Activated T-helper 1 cell treated with anti-CD3 and anti-CD28 coated beads, Interleukin-12 subunit alpha, Interleukin-12 subunit beta, Interleukin-2, Interleukin-4 antibody, amounts not matched to agents 30 ng/mL and 10 ng/mL and 1 ng/mL, durations not matched to agents 14 hours and 24 hours and 36 hours (primary cell): ENCODE measurements around the gene PCSK1. TPM values are rescaled to one million over a fixed set of nuclear protein-coding genes. Genes with fewer than 3 reads are reported as not detected.

ENCODE experiments used
- DNase-seq: peaks from one replicate; pipeline ENCODE4 v3.0.0; 2021; ENCODE audit warnings: low spot score
- H3K27ac Mint-ChIP-seq: one replicate; pipeline ENCODE4 v1.8.0; 2021; ENCODE audit warnings: mild to moderate bottlenecking, mixed read lengths
- H3K27me3 Mint-ChIP-seq: one replicate; pipeline ENCODE4 v1.8.0; 2022; ENCODE audit warnings: mild to moderate bottlenecking, moderate library complexity, mixed read lengths; ENCODE audit not compliant: insufficient read depth
- H3K36me3 Mint-ChIP-seq: one replicate; pipeline ENCODE4 v1.8.0; 2021; ENCODE audit warnings: low read depth, mixed read lengths
- H3K4me1 Mint-ChIP-seq: one replicate; pipeline ENCODE4 v1.8.0; 2021; ENCODE audit warnings: low read depth, mixed read lengths
- H3K4me3 Mint-ChIP-seq: one replicate; pipeline ENCODE4 v1.8.0; 2021; ENCODE audit warnings: mild to moderate bottlenecking, moderate library complexity, mixed read lengths
- H3K9me3 Mint-ChIP-seq: one replicate; pipeline ENCODE4 v1.8.0; 2021; ENCODE audit warnings: mixed read lengths
- intact Hi-C: fragments of 100-400 bp; cut with micrococcal nuclease; formaldehyde crosslinking; loops from one replicate; pipeline ENCODE4 v1.15.1; 2024
- total RNA-seq: library from RNA; stranded (reverse); gene quantifications from 2 replicates; pipeline ENCODE4 v1.2.3, GENCODE V29; 2022

Gene PCSK1
- total RNA-seq, 1 donor from 2014 or later = not detected

DNA sequence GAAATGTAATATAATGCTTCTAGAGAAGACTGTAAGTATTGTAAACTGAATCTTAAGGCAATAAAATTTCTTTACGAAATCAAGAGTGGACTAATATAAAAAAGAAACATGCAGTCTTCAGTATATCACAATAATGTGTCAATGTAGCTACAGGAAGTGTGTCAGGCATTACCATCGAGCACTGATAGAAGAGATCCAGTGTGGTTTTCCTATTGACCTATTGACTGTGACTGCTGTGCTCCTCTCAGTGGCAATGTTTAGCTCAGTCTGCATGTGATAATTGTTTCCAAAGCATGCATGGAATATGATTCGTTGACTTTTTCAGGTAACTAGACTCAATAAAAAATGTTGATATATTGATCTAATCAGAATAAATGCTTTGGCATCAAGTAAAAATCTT lies 20.3 kb upstream of the PCSK1 start:
- Mint-ChIP-seq H3K4me1 (no peaks in the 10 kb centered on the region), H3K4me3 (no peak overlapping the region), H3K9me3 (peaks cover 6% of the 10 kb centered on the region), H3K27ac (no peak overlapping the region), H3K27me3 (peaks cover 16% of the 10 kb centered on the region), H3K36me3 (no peaks in the 10 kb centered on the region)
- DNase-seq = no peak
- intact Hi-C loops = no loop called here

DNA sequence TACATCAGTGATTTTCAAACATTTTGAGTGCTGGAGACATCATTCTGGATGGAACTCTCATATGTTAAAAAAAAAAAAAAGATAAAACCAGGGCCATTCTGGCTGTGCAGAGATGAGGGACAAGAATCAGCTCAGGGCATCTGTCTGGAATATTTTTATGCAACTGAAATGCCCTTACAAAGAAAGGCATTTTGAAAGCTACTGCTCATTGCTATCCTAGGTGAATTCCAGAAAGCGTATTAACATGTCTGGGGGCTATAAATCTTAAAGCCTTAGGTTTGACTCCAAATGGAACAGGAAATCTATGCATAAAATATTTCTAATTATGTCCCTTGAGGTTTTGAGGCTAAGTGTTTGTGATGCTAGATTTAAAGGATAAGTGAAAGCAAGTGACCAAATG lies 14.9 kb upstream of the PCSK1 start:
- intact Hi-C loops = no loop called here
- no peaks in the 10 kb centered on the region for H3K4me1 Mint-ChIP-seq
- no peaks in the 10 kb centered on the region for H3K9me3 Mint-ChIP-seq
- no peak overlapping the region for H3K27ac Mint-ChIP-seq
- H3K4me3 Mint-ChIP-seq = no peak overlapping the region
- no peak for DNase-seq
- H3K27me3 Mint-ChIP-seq = peaks cover 19% of the 10 kb centered on the region
- no peaks in the 10 kb centered on the region for H3K36me3 Mint-ChIP-seq

DNA sequence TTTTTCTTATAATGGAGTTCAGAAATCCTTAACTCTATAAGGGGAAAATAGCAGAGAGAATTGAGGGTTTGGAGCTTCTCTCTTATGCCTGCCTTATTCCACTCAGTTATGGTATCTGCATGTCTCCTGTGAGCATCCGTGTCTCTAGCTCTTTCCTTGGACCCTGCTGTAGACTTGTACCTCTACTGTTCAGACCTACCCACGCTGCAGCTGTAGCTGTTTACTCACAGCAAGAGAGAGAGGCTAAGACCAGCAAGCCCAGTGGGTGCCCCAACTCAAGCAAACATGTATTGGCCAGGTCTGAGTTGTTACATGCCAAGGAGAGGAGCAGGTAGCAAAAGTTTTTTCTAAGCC lies 7.1 kb upstream of the PCSK1 start:
- intact Hi-C loops = loop anchor here (2.0 to 5.0 kb wide), 2 partner anchors 161 to 583 kb away; no protein-coding TSS in a partner anchor
- Mint-ChIP-seq H3K4me1 (peaks cover 9% of the 10 kb centered on the region), H3K4me3 (no peak overlapping the region), H3K27me3 (peaks cover 30% of the 10 kb centered on the region), H3K27ac (no peak overlapping the region), H3K36me3 (no peaks in the 10 kb centered on the region), H3K9me3 (no peaks in the 10 kb centered on the region)
- no peak for DNase-seq

DNA sequence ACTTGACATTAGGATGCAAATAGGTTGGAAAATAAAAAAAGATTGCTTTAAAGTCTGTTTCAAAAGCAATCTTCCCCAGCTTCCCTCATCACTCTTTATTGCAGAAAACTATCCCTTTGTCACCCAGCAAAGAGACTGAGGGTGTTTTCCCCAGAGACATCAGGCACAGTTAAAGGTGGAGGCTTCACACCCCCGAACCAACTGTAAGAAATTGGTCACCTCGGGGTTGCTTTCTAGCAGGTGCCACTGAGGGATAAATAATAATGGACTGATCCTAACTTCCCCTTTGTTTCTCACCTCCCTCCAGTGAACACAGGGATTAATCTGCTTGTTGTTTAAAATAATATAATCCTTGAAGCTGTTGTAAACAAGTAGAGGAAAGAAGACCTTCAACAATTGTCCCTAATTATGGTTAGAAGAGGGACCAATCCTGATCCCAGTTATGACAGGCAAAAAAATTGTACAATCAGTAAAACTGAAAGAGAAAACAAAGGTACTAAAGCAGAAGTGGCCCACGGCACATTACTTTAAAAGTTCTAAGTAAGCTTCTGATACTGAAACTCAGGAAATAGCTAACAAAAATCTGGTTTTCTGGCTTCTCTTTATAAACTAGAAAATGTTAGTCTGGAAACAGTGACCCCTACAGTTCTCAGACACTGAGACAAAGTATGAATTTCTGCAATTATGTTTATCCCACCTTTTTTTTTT lies 6.6 kb upstream of the PCSK1 start:
- Mint-ChIP-seq H3K4me3 (no peak overlapping the region), H3K4me1 (peaks cover 10% of the 10 kb centered on the region), H3K9me3 (peaks cover under 1% of the 10 kb centered on the region), H3K36me3 (no peaks in the 10 kb centered on the region), H3K27me3 (peaks cover 35% of the 10 kb centered on the region), H3K27ac (no peak overlapping the region)
- intact Hi-C loops = loop anchor here (2.0 to 5.0 kb wide), 2 partner anchors 161 to 582 kb away; no protein-coding TSS in a partner anchor
- DNase-seq = no peak

DNA sequence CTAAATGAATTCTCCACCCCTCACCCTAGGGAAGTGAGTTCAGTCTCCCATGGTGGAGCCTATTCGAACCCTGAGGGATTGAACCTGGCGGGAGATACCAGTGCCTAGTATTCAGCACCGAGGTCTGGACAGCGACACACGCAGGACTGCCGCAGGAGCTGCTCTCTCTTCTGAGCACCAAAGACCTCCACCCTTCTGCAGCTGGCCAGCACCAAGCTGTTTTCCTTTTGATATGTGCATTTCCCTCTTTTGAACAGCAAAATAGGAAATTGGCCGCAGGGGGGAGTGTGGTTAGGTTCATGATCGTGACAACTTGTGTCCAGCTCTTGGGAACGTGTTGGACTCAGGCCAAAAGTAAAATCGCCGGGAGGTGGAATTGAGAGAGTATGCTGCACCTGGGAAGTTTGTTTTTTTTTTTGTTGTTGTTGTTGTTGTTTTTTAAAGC lies 1.2 kb upstream of the PCSK1 start:
- Mint-ChIP-seq H3K9me3 (peaks cover 13% of the 10 kb centered on the region), H3K4me1 (peaks cover 6% of the 10 kb centered on the region), H3K4me3 (no peak overlapping the region), H3K27me3 (peaks cover 63% of the 10 kb centered on the region), H3K27ac (no peak overlapping the region), H3K36me3 (no peaks in the 10 kb centered on the region)
- DNase-seq = peak; percentile 3
- intact Hi-C loops = no loop called here

DNA sequence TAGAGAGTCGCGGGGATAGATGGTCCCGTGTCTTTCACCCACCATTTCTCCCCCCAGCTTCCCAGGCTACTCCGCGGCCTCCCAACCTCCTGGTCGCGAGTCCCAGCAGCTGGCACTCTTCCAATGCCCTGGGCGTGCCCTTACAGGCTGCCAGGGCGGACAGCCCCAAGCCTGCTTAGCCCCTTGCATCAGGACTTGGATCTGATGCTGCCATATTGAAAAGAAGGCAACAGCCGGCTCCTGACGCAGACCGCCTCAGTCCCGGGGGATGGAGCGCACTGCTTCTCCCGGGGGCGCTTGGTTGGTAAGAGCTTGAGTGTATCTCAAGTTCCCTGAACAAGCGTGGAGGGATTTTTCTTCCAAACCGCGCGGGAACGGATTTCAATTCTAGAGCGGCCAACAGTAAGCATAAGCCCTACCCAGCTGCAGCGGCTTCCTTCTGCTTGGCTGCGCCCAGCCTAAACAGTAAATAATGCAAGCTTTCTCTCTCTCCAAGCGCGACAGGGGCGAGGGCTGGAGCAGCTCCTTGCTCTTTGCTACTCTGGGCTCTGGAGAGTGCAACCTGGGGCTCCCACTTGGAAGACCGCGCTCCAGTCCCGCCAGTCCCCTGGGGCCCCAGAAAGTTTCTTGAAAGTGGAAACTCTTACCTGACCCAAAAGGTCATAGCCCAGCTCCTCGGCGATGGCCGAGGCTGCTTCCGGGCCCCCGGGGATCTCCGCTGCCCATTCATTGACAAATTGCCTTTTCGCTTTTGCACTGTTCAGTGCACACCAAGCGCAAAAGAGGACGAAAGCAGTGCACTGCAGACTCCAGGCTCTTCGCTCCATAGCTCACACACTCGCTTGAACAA lies 607 bp downstream of the PCSK1 start:
- H3K27me3 Mint-ChIP-seq = peaks cover 55% of the 10 kb centered on the region
- DNase-seq = no peak
- no peaks in the 10 kb centered on the region for H3K36me3 Mint-ChIP-seq
- peaks cover 6% of the 10 kb centered on the region for H3K4me1 Mint-ChIP-seq
- H3K9me3 Mint-ChIP-seq = peaks cover 13% of the 10 kb centered on the region
- intact Hi-C loops = no loop called here
- no peak overlapping the region for H3K4me3 Mint-ChIP-seq
- H3K27ac Mint-ChIP-seq = no peak overlapping the region

DNA sequence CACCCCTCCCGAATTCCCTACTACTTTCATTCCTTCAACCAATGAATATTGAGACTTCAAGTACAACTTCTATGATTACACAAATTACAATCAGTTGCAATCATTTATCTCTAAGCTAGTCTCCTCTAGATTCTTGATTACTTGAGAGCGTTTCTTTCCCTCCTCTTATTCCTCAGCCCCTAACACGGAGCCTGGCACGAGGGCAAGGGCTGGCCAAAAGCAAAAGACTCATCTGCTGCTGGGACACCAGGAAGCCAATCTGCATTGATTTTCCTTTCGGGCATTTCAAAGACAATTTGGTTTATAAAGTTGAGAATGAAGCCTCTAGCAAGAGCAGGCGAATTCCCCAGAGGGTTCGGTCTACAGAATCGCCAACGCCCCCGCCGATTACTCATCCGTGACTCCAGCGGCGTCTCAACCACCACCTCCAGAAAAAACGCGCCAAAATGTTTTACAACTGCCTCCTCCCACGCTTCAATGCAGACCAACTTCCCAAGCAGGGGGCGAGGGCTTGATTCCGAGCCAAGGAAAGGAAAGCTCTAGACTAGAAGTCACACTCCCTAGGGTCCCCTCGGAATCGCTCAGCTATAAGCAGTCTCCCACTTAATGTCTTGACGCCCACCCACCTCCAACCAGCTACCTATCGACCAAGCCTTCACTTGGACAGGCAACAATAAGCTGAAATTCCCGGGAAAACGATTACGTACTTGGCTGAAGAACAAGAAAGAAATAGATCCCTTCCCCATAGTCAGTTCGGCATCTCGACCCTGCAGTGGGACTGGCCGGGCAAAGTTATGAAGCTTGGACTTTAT lies 1.5 kb downstream of the PCSK1 start:
- Mint-ChIP-seq H3K9me3 (peaks cover 13% of the 10 kb centered on the region), H3K27ac (no peak overlapping the region), H3K4me1 (peaks cover 6% of the 10 kb centered on the region), H3K36me3 (no peaks in the 10 kb centered on the region), H3K4me3 (no peak overlapping the region), H3K27me3 (peaks cover 53% of the 10 kb centered on the region)
- no peak for DNase-seq
- intact Hi-C loops = no loop called here

DNA sequence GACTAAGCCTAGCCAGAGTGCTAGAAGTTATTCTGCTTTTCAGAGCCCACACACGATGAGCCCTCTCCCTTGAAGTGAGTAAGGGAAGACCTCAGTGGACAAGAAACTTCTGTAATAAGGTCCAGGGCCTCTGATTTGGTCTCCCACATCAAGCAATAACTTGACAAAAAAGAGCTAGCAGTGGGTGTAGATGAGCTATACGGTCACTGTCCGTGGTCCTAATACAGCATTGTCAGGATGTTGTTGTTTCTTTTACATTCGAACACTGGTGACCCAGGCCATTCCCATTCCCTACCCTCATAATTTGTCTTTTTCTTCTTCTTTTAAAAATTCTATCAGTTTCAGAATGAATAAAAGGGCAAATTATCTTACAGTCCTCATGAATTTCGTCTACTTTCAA lies 5.2 kb downstream of the PCSK1 start:
- no peaks in the 10 kb centered on the region for H3K36me3 Mint-ChIP-seq
- H3K4me3 Mint-ChIP-seq = no peak overlapping the region
- H3K9me3 Mint-ChIP-seq = peaks cover 4% of the 10 kb centered on the region
- no peak for DNase-seq
- no peaks in the 10 kb centered on the region for H3K4me1 Mint-ChIP-seq
- peaks cover 32% of the 10 kb centered on the region for H3K27me3 Mint-ChIP-seq
- no peak overlapping the region for H3K27ac Mint-ChIP-seq
- intact Hi-C loops = no loop called here

DNA sequence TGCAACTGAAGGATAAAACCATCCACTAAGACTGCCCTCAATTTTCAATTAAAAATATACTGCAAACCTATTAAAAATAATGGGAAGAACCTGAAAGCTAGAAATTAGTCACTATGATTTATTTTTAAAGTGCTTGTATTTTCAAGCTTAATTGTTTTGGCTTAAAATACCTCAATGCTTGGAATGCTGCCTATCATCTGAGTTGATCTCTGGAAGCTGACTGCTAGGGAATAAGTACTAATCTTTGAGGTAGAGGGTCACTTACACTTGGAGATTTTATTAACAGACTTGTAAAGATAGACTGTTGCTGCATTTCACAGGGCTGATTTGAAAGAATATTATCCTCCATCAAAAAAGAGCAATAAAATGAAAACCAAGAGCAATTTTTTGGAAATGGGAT lies 6.2 kb downstream of the PCSK1 start:
- intact Hi-C loops = no loop called here
- no peaks in the 10 kb centered on the region for H3K4me1 Mint-ChIP-seq
- H3K4me3 Mint-ChIP-seq = no peak overlapping the region
- H3K9me3 Mint-ChIP-seq = peaks cover 4% of the 10 kb centered on the region
- no peak for DNase-seq
- peaks cover 27% of the 10 kb centered on the region for H3K27me3 Mint-ChIP-seq
- H3K27ac Mint-ChIP-seq = no peak overlapping the region
- H3K36me3 Mint-ChIP-seq = no peaks in the 10 kb centered on the region

DNA sequence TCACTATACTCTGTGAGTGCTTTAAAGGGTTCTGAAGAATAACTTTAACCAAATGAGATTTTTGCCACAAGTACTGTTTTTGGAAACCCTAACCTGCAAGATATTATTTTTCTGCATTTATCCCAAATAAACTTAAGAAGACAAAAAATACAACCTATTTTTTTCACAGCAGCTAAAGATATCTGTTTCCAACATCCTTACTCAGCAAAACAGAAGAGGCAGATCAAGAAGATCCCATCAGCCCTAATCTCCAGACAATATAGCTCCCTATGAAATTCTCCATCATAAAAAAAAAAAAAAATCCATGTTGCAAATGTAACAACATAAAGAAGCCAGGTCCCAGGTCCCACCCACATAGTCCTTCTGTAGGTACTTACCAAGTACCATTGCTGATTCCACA lies 7.6 kb downstream of the PCSK1 start:
- Mint-ChIP-seq H3K27ac (no peak overlapping the region), H3K36me3 (no peaks in the 10 kb centered on the region), H3K4me3 (no peak overlapping the region), H3K4me1 (no peaks in the 10 kb centered on the region), H3K9me3 (no peaks in the 10 kb centered on the region), H3K27me3 (peaks cover 16% of the 10 kb centered on the region)
- intact Hi-C loops = no loop called here
- no peak for DNase-seq

DNA sequence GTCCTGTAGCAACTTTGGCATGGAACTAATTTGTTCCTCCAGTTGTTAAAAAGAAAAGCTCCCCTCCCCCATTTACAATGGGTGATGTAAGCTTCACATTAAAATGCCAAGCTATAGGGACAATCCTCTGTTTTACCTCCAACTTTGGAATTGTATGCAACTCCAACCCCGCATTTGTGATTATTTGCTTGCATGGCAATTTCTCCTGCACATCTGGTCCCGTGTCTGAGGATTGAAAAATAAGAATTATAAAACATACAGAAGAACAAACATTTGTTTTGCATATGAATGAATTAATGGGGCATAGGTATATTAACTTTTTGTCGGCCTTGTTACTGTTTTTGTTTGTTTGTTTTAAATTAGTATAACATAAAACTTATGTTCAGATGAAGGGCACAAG lies 17.2 kb downstream of the PCSK1 start:
- no peaks in the 10 kb centered on the region for H3K9me3 Mint-ChIP-seq
- no peak overlapping the region for H3K4me3 Mint-ChIP-seq
- H3K36me3 Mint-ChIP-seq = no peaks in the 10 kb centered on the region
- no peak for DNase-seq
- peaks cover 9% of the 10 kb centered on the region for H3K27me3 Mint-ChIP-seq
- no peak overlapping the region for H3K27ac Mint-ChIP-seq
- no peaks in the 10 kb centered on the region for H3K4me1 Mint-ChIP-seq
- intact Hi-C loops = no loop called here

DNA sequence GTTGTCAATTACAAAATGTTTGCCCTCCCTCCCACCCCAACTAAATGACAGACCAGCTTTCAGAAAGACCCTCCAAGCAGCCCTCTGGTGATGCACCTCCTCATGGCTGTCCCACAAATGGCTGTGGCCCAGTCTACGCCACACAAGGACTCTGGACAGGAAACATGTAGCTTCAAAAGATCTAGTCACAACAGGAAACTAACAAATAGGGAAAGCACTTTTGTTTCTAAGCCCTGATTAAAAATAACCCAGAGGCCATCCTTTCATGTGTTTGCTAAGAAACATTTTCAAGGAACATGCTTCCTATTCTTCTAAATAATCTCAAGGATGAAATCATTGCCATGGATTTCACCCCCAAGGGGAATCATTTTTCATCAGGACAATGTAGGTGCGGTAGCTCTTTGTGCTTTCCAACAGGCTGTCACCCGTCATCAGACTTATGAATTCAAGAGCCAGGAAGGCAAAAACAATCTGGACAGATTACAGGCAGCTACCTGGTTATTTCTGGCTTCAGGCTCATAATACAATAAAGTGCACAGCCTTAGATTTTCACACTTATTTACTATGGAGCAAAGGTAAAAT lies 20.1 kb downstream of the PCSK1 start:
- peaks cover 6% of the 10 kb centered on the region for H3K27me3 Mint-ChIP-seq
- no peak for DNase-seq
- H3K36me3 Mint-ChIP-seq = no peaks in the 10 kb centered on the region
- no peaks in the 10 kb centered on the region for H3K4me1 Mint-ChIP-seq
- no peak overlapping the region for H3K4me3 Mint-ChIP-seq
- intact Hi-C loops = no loop called here
- no peaks in the 10 kb centered on the region for H3K9me3 Mint-ChIP-seq
- no peak overlapping the region for H3K27ac Mint-ChIP-seq
